GM10248 (cell line): ENCODE results near the gene CHRM3.

Experiments used
- CTCF ChIA-PET: fragments of 300-600 bp; sonication (Branson Sonifier 250); formaldehyde crosslinking; extraction: SDS; loops from one replicate; lab custom pipeline; 2021; ENCODE audit warnings: antibody characterized with exemption; lab: Yijun Ruan, JAX
- POLR2A ChIA-PET: fragments of 350-650 bp; sonication (Branson Sonifier 250); formaldehyde crosslinking; extraction: SDS; loops from one replicate; lab custom pipeline; 2020; ENCODE audit warnings: antibody characterized with exemption; lab: Yijun Ruan, JAX
- DNase-seq: peaks from one replicate; pipeline ENCODE4 v3.0.0; 2012; ENCODE audit errors: extremely low spot score
- CTCF ChIP-seq: IDR thresholded peaks from 2 replicates; pipeline ENCODE4 v1.5.1; 2012; ENCODE audit warnings: mild to moderate bottlenecking, low read depth; ENCODE audit errors: extremely low read depth, missing control alignments, control extremely low read depth

CHRM3 gene

GRCh38 chr1:239434181-239434580 lies 47.8 kb downstream of the CHRM3 start:
- ChIA-PET POLR2A (no interaction called here), CTCF (no interaction called here)
- no peak for TF ChIP-seq CTCF
- DNase-seq: no peak
